ENCODE data around the gene H6PD.

Gene H6PD

GRCh38 chr1:9303916-9304315 is 69.3 kb downstream of the H6PD start:
- peaks cover 0 to 100% (median 88%) of the 10 kb centered on the region in 4 donors for H3K4me1 ChIP-seq
- H3K27ac ChIP-seq: peak overlapping the region; percentile 12 to 62
- TF ChIP-seq CTCF (IDR thresholded peaks at IDR 0.05): no peak

GRCh38 chr1:9305216-9305615 is 70.6 kb downstream of the H6PD start:
- Histone ChIP-seq H3K27me3 (no peaks in the 10 kb centered on the region), H3K9me3 (no peaks in the 10 kb centered on the region), H3K4me3 (peak overlapping the region; percentile 2 to 5), H3K36me3 (peaks cover 0 to 4% (median 0%) of the 10 kb centered on the region in 3 donors), H3K4me1 (peaks cover 0 to 100% (median 95%) of the 10 kb centered on the region in 4 donors), H3K27ac (peak overlapping the region; percentile 12 to 62)
- intact Hi-C loops (cut with DNase I; ENCODE audit: low total_unique reads): no loop called here
- no peak for TF ChIP-seq CTCF (IDR thresholded peaks at IDR 0.05)
- no peak for DNase-seq

More at GRCh38 chr1:9303916-9304315, 69.3 kb downstream of the H6PD start:
- intact Hi-C loops (cut with DNase I; ENCODE audit: low total_unique reads): no loop called here
- Histone ChIP-seq H3K36me3 (peaks cover 0 to 4% (median 0%) of the 10 kb centered on the region in 3 donors), H3K9me3 (no peaks in the 10 kb centered on the region), H3K4me3 (no peak overlapping the region), H3K27me3 (no peaks in the 10 kb centered on the region)
- DNase-seq: no peak

GRCh38 chr1:9306006-9306405 is 71.4 kb downstream of the H6PD start:
- intact Hi-C loops (cut with DNase I; ENCODE audit: low total_unique reads): no loop called here
- TF ChIP-seq CTCF (IDR thresholded peaks at IDR 0.05): no peak
- peak overlapping the region; percentile 12 to 62 for H3K27ac ChIP-seq

GRCh38 chr1:9307303-9307702 is 72.7 kb downstream of the H6PD start:
- H3K27ac ChIP-seq: peak overlapping the region in 1 of 2 donors; percentile 56
- no peaks in the 10 kb centered on the region for H3K36me3 ChIP-seq
- no peak for TF ChIP-seq CTCF (IDR thresholded peaks at IDR 0.05)
- no peaks in the 10 kb centered on the region for H3K9me3 ChIP-seq
- peaks cover 0 to 100% (median 94%) of the 10 kb centered on the region in 4 donors for H3K4me1 ChIP-seq
- intact Hi-C loops (cut with DNase I; ENCODE audit: low total_unique reads): no loop called here
- no peaks in the 10 kb centered on the region for H3K27me3 ChIP-seq
- no peak for DNase-seq
- H3K4me3 ChIP-seq: no peak overlapping the region

More at GRCh38 chr1:9306006-9306405, 71.4 kb downstream of the H6PD start:
- H3K9me3 ChIP-seq: no peaks in the 10 kb centered on the region
- H3K4me3 ChIP-seq: peak overlapping the region; percentile 2 to 5
- no peak for DNase-seq
- peaks cover 0 to 100% (median 94%) of the 10 kb centered on the region in 4 donors for H3K4me1 ChIP-seq
- H3K36me3 ChIP-seq: peaks cover 0 to 4% (median 0%) of the 10 kb centered on the region in 3 donors
- no peaks in the 10 kb centered on the region for H3K27me3 ChIP-seq

GRCh38 chr1:9308236-9308785 is 73.7 kb downstream of the H6PD start:
- Histone ChIP-seq H3K36me3 (no peaks in the 10 kb centered on the region), H3K4me1 (peaks cover 0 to 100% (median 94%) of the 10 kb centered on the region in 4 donors), H3K27me3 (no peaks in the 10 kb centered on the region), H3K27ac (peak overlapping the region; percentile 51 to 56), H3K9me3 (no peaks in the 10 kb centered on the region), H3K4me3 (no peak overlapping the region)
- no peak for DNase-seq
- intact Hi-C loops (cut with DNase I; ENCODE audit: low total_unique reads): no loop called here
- no peak for TF ChIP-seq CTCF (IDR thresholded peaks at IDR 0.05)

Data from tibial artery (tissue), 4 donors.